Stimulated activated CD8-positive, alpha-beta memory T cell treated with anti-CD3 and anti-CD28 coated beads, Interleukin-7, amount 100 ng/mL, for 48 hours (primary cell): Measurements from ENCODE around the gene TGFBR3.

Source experiments
- DNase-seq, 2 donors: peaks; one replicate each; pipeline ENCODE4 v3.0.0-alpha.2; 2020; ENCODE audit warnings: low read depth in 1 of 2; ENCODE audit errors: extremely low read depth in 1 of 2

The TGFBR3 gene

DNA sequence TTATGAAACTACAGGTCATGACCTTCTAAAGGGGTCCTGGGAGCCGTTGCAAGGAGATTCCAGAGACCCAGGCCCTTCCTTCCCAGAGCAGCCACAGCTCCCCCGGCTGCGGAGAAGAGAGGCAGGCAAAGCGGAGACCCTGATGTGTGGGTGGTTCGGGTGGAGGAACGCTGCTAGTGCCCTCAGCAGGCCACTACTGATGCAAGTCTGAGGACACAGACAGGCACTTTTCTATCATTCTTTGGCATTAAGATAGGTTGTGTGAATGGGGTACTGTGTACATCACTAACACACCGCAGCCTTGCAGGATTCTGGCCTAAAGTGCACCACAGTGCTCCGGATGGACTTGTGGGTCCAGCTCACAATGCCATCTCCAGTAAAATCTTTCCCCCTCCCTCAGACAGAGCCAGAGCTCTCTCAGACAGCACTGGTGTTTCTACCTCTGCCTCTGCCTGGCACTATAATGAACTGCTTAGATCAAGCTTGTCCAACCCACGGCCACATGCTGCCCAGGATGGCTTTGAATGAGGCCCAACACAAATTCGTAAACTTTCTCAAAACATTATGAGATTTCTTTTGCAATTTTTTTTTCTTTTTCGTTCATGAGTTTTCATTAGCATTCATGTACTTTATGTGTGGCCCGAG is 121.4 kb downstream of the TGFBR3 start:
- no peak for DNase-seq

DNA sequence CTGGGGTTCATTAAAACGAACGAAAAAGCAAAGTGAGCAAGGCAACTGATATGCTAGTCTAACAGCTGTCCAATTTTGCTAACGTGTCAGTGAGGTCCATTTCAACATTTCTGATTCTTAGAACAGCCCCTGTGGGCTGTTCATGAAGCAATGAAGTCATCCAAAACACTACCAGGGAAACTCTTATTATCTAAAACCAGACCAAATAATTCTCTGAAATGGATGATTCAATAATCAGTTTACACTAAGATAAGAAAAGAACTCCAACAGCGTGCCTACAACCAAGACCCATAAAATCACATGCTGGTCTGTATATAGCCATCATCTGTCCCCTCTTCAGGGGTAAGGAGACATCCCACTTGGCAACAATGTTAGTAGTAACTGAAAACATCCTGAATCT is 122.7 kb downstream of the TGFBR3 start:
- no peak for DNase-seq

- DNase-seq = no peak
Observed at GRCh38 chr1:91761295-91761721, 124.6 kb downstream of the TGFBR3 start.

DNA sequence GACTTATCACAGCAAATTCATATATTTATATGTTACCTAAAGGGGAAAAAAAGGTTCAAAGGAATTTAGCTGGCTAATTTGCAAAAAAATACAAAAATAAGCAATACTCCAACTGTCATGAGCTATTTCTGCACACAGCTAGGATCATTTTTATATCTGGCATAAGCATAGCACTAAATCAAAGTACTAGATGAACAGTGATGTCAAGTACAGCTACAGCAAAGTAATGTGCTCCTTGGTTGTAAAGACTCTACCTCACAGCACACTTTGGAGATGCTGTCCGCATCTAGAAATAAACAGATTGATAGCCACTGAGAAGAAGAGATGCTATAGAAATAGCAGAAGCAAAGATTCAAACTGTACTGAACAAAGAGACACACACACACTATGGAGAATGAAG is 125.4 kb downstream of the TGFBR3 start:
- DNase-seq = no peak

DNA sequence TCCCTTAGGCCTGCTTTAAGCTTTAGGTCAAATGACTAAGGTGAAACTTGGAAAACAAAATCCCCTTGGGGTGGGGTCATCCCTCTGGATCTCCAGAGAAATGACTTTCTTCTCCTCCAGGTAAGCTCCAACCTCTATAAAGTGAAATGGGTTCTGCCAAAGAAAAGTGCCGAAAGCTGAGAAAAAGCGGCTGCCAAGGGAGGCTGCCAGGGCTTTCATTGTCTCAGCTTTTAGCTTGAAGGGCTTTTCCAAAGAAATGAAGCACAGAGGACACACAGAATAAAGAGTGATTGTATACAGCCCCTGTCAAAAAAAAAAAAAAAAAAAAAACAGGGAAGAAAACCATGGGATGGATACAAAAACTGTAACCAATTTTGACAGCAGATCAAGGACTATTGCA is 126.9 kb downstream of the TGFBR3 start:
- no peak for DNase-seq

DNA sequence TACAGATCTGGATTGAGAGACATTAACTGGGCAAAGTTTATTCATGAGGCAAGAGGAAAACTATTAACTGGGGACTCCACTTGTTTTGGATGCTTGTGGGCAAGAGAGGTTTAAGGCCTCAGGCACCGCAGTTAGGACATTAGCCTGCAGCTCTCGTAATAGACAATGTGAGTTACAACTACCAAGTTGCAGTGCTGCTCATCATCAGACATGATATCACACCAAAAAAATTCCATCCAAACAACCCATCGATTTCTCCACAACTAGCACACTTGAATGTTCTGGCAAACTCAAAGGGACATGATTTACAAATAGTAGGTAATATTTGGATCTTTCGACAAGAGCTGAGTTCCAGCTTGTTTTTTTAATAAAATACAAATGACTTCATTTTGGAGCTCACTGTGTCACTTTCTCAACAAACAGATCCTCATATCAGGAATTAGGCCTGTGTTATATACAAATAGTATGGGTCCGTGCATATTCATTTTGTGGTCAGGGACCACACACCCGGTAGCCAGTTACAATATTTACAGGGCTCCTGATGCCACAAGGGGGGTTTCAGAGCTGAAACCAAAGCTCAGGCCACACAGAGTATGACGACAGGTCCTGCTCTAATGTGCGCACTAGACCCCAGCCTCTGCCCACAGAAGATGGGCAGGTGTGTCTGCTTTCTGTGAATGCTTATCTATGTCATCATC is 128.0 kb downstream of the TGFBR3 start:
- no peak for DNase-seq

- DNase-seq = no peak
Observed at GRCh38 chr1:91755702-91756287, 130.2 kb downstream of the TGFBR3 start.

DNA sequence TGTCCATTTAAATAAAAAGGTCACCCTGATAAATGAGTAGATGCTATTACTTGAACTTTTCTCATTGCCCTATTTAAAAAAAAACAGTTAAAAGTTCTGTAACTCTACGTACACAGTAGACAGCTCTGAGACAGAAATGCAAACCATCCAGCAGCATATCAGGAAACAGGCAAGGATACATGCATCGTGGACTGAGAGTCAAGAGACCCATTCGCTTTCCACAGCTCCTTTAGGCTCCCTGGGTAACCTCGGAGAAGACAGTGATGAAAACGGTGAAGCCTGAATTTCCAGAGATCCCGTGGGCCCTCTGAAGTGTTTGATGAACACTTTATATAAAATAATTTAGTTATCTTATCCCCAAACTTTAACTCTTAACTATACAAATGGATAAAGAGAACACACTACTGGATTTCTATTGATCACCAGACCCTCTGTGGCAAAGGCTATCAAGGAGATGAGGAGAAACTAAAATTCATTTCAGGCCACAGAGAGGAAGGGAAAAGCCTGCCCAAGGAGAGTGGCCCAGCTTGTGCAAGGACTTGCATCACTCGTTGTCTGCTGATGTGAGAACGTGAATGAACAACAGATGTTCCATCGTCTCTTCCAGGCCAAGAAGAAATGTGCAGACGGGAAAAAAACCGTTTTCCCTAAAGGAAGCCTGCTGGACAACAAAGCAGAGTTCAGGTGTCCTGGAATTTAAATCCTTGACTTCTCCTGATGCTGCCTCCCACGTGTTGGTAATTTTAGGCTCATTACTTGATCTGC is 131.0 kb downstream of the TGFBR3 start:
- DNase-seq = no peak

GRCh38 chr1:91754348-91754747 is 131.6 kb downstream of the TGFBR3 start:
- DNase-seq = peak in 1 of 2 donors; percentile 56

GRCh38 chr1:91753878-91754277 is 132.1 kb downstream of the TGFBR3 start:
- DNase-seq = no peak

- DNase-seq = no peak
Observed at GRCh38 chr1:91752324-91752723, 133.6 kb downstream of the TGFBR3 start.

DNA sequence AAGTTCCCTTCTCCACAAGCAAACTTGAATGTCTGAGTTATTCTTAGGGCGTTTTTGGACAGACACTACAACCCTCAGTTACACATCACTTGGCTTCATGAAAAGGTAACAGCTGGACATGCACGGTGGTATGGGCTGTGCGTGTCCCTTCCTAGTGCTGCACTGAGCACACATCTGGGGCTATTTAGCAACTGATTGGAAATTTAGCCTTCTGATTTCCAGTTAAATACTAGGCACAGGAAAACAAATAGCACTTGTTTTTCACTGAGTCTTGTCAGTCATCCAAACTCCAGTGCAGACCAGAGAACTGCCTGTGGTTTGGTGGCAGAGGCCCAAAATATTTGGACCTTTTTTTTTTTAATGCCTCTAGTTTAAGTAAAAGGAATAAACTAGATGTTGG is 134.7 kb downstream of the TGFBR3 start:
- DNase-seq = no peak

GRCh38 chr1:91750398-91750996 is 135.5 kb downstream of the TGFBR3 start:
- DNase-seq = no peak

GRCh38 chr1:91749788-91750231 is 136.1 kb downstream of the TGFBR3 start:
- no peak for DNase-seq

GRCh38 chr1:91747666-91748065 is 138.3 kb downstream of the TGFBR3 start:
- no peak for DNase-seq

GRCh38 chr1:91746728-91747338 is 139.1 kb downstream of the TGFBR3 start:
- DNase-seq = no peak

- no peak for DNase-seq
Observed at GRCh38 chr1:91745640-91746373, 140.1 kb downstream of the TGFBR3 start.

- DNase-seq = no peak
Observed at GRCh38 chr1:91744953-91745639, 140.9 kb downstream of the TGFBR3 start.

DNA sequence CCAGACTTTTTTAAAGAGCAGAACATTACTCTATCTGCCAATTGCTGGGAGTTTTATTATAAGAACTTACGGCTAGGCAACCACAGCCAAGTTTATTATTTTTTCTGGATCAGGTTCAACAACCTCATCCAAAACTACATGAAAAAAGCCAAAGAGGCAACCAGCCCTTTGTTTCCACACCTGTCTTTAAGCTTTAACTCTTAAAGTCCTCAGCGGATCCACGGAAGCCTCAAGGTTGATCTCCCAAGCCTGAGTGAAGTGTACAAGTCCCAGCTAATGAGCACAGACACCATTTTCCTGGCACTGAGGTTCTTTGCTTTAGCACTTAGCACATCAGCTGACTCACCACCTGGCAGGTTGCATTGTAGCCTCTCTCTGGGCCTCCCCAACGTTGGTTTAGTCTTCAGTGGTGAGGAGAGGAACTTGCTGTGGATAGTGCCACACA is 143.1 kb downstream of the TGFBR3 start:
- DNase-seq = no peak
